ENCODE measurements around the gene BLNK.

BLNK gene

GRCh38 chr10:96260014-96260413, 11.4 kb downstream of the BLNK start:
- DNase-seq: no peak

GRCh38 chr10:96259150-96259549, 12.2 kb downstream of the BLNK start:
- DNase-seq: no peak

GRCh38 chr10:96257944-96258343, 13.4 kb downstream of the BLNK start:
- no peak for DNase-seq

- no peak for DNase-seq
Observed at GRCh38 chr10:96255549-96256333, 15.6 kb downstream of the BLNK start.

GRCh38 chr10:96254976-96255375, 16.4 kb downstream of the BLNK start:
- DNase-seq: no peak

- no peak for DNase-seq
Observed at GRCh38 chr10:96252730-96253129, 18.6 kb downstream of the BLNK start.

- DNase-seq: no peak
Observed at GRCh38 chr10:96250349-96250748, 21.0 kb downstream of the BLNK start.

- DNase-seq: no peak
Observed at GRCh38 chr10:96249264-96249663, 22.1 kb downstream of the BLNK start.

GRCh38 chr10:96244354-96244753, 27.0 kb downstream of the BLNK start:
- peak in 1 of 2 donors; percentile 71 for DNase-seq

- DNase-seq: no peak
Observed at GRCh38 chr10:96243296-96243695, 28.1 kb downstream of the BLNK start.

GRCh38 chr10:96242822-96243221, 28.5 kb downstream of the BLNK start:
- DNase-seq: no peak

- no peak for DNase-seq
Observed at GRCh38 chr10:96238646-96239623, 32.4 kb downstream of the BLNK start.

- no peak for DNase-seq
Observed at GRCh38 chr10:96236876-96237275, 34.5 kb downstream of the BLNK start.

GRCh38 chr10:96236090-96236478, 35.3 kb downstream of the BLNK start:
- no peak for DNase-seq

GRCh38 chr10:96235326-96236089, 35.9 kb downstream of the BLNK start:
- DNase-seq: no peak

GRCh38 chr10:96233959-96234358, 37.4 kb downstream of the BLNK start:
- DNase-seq: no peak

- DNase-seq: no peak
Observed at GRCh38 chr10:96230527-96230926, 40.8 kb downstream of the BLNK start.

GRCh38 chr10:96229568-96230030, 41.8 kb downstream of the BLNK start:
- peak; percentile 72 to 74 for DNase-seq

GRCh38 chr10:96228408-96228994, 42.9 kb downstream of the BLNK start:
- no peak for DNase-seq

GRCh38 chr10:96227206-96227605, 44.2 kb downstream of the BLNK start:
- no peak for DNase-seq

GRCh38 chr10:96225119-96225518, 46.2 kb downstream of the BLNK start:
- DNase-seq: no peak

GRCh38 chr10:96222908-96223307, 48.5 kb downstream of the BLNK start:
- no peak for DNase-seq

- DNase-seq: no peak
Observed at GRCh38 chr10:96222441-96222840, 48.9 kb downstream of the BLNK start.

Measured in CD4-positive, alpha-beta T cell treated with Interferon alpha-2 for 1 hour (primary cell).